ENCODE measurements around the gene LRRC8A. TPM values are rescaled to one million over a fixed set of nuclear protein-coding genes. Genes with fewer than 3 reads are reported as not detected.

LRRC8A gene
- total and polyA plus RNA-seq, 2 of the 13 experiments (the other 11 are each of a cell fraction or from before 2014, with no cell fraction given), result 16.1 to 40.6 TPM

- TF ChIP-seq, protein P1, sequence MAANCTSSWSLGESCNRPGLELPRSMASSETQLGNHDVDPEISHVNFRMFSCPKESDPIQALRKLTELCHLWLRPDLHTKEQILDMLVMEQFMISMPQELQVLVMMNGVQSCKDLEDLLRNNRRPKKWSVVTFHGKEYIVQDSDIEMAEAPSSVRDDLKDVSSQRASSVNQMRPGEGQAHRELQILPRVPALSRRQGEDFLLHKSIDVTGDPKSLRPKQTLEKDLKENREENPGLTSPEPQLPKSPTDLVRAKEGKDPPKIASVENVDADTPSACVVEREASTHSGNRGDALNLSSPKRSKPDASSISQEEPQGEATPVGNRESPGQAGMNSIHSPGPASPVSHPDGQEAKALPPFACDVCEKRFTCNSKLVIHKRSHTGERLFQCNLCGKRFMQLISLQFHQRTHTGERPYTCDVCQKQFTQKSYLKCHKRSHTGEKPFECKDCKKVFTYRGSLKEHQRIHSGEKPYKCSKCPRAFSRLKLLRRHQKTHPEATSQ (CRISPR knock-in tag; IDR thresholded peaks at IDR 0.05; ENCODE audit: borderline replicate concordance), result no peak
- no peak for TF ChIP-seq RXRA (CRISPR knock-in tag; IDR thresholded peaks at IDR 0.05)
- no peak for TF ChIP-seq RCOR2 (CRISPR knock-in tag; IDR thresholded peaks at IDR 0.05)
- TF ChIP-seq SMAD1 (CRISPR knock-in tag; IDR thresholded peaks at IDR 0.05; ENCODE audit: borderline replicate concordance, low read depth), result no peak
- no peak for TF ChIP-seq ZNF260 (CRISPR knock-in tag; IDR thresholded peaks at IDR 0.05; ENCODE audit: borderline replicate concordance, low read depth)
- TF ChIP-seq, protein P2, sequence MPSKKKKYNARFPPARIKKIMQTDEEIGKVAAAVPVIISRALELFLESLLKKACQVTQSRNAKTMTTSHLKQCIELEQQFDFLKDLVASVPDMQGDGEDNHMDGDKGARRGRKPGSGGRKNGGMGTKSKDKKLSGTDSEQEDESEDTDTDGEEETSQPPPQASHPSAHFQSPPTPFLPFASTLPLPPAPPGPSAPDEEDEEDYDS (CRISPR knock-in tag; IDR thresholded peaks at IDR 0.05), result peak; percentile 67
- TF ChIP-seq, protein P3, sequence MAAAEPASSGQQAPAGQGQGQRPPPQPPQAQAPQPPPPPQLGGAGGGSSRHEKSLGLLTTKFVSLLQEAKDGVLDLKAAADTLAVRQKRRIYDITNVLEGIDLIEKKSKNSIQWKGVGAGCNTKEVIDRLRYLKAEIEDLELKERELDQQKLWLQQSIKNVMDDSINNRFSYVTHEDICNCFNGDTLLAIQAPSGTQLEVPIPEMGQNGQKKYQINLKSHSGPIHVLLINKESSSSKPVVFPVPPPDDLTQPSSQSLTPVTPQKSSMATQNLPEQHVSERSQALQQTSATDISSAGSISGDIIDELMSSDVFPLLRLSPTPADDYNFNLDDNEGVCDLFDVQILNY (CRISPR knock-in tag; conservative IDR thresholded peaks at IDR 0.05), result peak; percentile 77
- no peak; the same call in 1 of the 2 replicates for TF ChIP-seq ZBTB3 (CRISPR knock-in tag; IDR thresholded peaks at IDR 0.05; ENCODE audit: borderline replicate concordance, low read depth)
- no peak for TF ChIP-seq SMC3 (IDR thresholded peaks at IDR 0.05; ENCODE audit: low read length)
- TF ChIP-seq, protein P4, sequence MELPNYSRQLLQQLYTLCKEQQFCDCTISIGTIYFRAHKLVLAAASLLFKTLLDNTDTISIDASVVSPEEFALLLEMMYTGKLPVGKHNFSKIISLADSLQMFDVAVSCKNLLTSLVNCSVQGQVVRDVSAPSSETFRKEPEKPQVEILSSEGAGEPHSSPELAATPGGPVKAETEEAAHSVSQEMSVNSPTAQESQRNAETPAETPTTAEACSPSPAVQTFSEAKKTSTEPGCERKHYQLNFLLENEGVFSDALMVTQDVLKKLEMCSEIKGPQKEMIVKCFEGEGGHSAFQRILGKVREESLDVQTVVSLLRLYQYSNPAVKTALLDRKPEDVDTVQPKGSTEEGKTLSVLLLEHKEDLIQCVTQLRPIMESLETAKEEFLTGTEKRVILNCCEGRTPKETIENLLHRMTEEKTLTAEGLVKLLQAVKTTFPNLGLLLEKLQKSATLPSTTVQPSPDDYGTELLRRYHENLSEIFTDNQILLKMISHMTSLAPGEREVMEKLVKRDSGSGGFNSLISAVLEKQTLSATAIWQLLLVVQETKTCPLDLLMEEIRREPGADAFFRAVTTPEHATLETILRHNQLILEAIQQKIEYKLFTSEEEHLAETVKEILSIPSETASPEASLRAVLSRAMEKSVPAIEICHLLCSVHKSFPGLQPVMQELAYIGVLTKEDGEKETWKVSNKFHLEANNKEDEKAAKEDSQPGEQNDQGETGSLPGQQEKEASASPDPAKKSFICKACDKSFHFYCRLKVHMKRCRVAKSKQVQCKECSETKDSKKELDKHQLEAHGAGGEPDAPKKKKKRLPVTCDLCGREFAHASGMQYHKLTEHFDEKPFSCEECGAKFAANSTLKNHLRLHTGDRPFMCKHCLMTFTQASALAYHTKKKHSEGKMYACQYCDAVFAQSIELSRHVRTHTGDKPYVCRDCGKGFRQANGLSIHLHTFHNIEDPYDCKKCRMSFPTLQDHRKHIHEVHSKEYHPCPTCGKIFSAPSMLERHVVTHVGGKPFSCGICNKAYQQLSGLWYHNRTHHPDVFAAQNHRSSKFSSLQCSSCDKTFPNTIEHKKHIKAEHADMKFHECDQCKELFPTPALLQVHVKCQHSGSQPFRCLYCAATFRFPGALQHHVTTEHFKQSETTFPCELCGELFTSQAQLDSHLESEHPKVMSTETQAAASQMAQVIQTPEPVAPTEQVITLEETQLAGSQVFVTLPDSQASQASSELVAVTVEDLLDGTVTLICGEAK (IDR thresholded peaks at IDR 0.05), result peak; percentile 37
- TF ChIP-seq, protein P4 (CRISPR knock-in tag; IDR thresholded peaks at IDR 0.05), result no peak
- peak; percentile 58; the same call in 1 of the 2 replicates for TF ChIP-seq MED1 (CRISPR knock-in tag; IDR thresholded peaks at IDR 0.05)
- TF ChIP-seq CCDC6 (CRISPR knock-in tag; IDR thresholded peaks at IDR 0.05), result peak; percentile 84; the same call in 1 of the 2 replicates
- no peak for TF ChIP-seq NONO (IDR thresholded peaks at IDR 0.05)
- TF ChIP-seq NONO (CRISPR knock-in tag; conservative IDR thresholded peaks at IDR 0.05), result peak; percentile 73
- TF ChIP-seq ZNF781 (CRISPR knock-in tag; IDR thresholded peaks at IDR 0.05; ENCODE audit: borderline replicate concordance, not compliant biosample characterization), result no peak
- TF ChIP-seq ZFP36L2 (CRISPR knock-in tag; IDR thresholded peaks at IDR 0.05), result no peak
- peak; percentile 87 for TF ChIP-seq KDM2A (CRISPR knock-in tag; IDR thresholded peaks at IDR 0.05; ENCODE audit: borderline replicate concordance, low read depth)
These were observed at the start of gene LRRC8A, which contains the start of gene KYAT1 (continued) for GRCh38 chr9:128881884-128882676.
